GM21528 (cell line): ENCODE data around the gene ZNF521.

Experiments used
- ATAC-seq: cut with Tn5 transposase; IDR thresholded peaks from one replicate; pipeline ENCODE4 v1.9.1; 2021; ENCODE audit warnings: mild to moderate bottlenecking, moderate library complexity; ENCODE audit not compliant: unreplicated experiment, low FRiP score

Gene ZNF521

DNA sequence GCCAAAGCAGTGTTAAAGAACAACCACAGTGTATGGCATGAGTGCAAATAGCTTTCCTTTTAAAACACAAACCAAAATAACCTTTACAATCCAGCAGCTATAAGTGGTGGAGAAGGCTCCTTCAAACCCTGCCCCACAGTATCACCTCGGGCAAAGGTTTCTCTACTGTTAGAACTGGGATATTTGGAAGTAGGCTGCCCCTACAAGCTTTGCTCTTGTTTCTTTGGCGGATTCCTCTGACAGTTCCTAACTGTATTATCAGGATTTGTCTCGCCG is 214.8 kb downstream of the ZNF521 start:
- ATAC-seq = no peak

DNA sequence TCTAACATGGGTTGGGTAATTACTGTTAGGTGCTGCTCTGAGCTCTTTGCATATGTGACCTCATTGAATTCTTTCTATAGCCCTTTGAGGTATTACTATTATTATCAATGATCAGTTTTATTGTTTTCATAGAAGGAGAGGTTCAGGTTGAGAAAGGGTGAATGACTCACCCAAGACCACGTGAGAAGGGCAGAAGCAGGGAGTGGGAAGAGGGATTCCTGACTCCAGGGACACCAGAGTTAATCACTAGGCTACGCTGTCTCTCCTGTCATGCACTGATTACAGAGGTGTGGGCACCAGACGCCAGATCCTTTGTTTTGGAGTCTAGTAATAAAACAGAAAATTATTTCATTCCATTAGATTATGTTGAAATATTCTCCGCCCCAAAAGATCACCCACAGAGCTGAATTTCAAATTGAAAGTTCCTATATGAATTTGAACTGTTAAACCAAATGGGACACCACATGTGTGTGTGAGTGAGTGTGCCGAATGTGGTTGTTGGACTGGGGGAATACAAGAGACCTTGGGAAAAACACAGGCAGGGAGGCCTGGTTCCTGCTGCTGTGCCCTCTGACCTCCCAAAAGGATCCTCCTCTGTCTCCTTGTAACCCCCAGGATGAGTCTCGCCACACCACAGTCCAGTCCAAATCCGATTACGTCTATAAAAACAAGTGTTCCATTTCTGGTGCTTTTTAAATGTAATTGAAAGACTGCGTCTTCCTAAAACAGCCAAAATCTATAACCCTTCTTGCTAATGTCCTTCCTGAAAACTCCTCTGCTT is 215.4 kb downstream of the ZNF521 start:
- no peak for ATAC-seq

DNA sequence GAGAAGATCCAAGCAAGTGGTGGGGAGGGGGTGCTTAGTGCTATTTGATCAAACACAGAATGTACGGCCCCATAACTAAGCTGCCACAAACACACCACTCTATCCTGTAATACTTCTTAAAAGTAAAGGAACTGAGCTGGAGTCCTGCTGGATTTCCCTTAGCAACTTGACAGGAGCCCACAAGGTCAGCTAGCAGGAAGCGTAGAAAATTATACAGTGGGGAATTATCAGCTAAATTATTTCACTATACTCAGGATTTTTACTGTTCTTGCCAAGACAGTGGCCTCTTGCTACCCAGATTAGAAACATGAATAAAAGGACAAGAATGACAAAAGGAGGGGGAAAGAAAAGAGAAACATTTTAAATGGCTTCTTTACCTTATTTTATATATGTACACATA is 217.1 kb downstream of the ZNF521 start:
- no peak for ATAC-seq

DNA sequence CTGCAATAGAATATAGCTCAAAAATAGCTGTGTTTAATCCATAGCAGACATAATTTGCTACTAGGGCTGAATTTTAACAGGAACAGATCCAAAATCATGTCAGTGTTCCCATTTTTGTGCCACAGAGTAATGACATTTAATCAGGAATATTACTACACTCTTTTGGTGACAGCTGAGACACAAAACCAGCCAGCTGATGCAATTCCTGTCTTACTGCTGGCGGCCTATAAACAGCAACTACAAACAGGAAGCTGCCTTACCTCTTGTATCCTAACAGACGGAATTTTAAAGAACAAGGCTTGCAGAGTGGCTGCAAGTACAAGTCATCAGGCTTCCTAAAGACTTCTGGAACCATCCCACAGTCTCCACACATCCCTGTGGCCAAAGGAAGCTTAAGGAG is 218.1 kb downstream of the ZNF521 start:
- no peak for ATAC-seq

DNA sequence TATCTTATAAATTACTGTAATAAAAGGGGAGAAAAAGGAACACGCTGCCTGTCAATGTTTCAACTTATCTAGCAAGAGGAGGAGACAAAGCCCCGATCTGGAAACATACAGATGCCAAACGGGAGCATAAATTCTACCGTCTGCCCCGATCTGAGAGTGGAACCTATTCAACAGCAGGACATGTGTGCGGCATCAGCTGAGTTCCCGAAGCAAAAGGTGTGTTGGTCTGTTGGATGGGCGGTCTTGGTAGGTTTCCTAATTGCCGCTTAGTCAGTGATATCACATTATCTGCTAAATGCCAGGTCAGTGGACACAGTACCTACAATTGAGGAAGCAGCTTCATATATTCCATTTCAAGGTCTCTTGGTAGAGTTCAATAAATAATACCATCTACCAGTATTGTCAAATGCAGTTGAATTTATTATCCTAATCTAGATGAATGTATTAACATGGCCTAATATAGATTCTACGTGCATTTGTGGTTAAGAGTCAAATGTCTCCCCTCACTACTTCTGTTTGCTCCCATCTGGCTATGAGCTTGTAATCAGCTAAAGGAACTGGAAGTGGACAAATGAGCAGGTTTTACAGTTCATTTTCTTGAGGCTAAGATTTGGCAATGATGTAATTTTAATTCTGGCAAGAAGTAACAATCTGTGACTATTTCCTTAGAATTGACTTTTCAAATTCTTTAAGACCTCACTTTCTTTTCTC is 219.0 kb downstream of the ZNF521 start:
- no peak for ATAC-seq

DNA sequence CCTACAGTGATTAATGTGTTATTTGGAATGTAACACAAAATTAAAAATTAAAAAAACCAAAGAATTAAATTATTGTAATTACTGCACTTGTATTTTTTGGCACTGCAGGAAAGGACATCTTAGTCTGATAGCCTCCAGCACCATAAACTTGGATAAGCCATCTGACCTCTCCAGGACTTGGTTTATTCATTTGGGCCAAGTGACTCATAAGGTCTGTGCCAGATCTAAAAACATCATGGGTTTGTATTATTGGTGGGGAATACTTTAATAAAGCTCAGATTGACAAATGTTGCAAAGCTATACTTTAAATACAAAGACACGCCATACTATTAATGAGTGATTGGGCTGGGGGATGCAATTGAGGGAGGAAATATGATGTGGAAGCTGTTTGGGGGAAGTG is 225.2 kb downstream of the ZNF521 start:
- ATAC-seq = no peak

DNA sequence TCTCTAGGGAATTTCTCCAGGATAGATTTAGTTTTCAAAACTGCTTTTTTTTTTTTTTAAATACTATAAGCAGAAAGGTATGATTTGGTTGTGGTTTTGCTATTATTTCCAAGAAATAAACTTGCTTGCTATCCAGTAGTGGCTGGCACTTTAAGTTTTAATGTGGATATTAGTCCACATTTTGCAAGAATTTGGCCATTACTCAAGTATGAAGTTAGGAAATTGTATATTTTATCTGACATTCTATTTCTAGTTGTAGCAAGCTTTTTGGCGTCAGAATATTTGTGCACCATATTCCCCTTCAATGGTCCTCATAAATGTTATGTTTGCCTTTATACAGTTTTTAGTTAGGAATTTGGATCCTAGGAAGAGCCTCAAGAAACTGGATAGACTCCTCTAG is 226.3 kb downstream of the ZNF521 start:
- no peak for ATAC-seq

DNA sequence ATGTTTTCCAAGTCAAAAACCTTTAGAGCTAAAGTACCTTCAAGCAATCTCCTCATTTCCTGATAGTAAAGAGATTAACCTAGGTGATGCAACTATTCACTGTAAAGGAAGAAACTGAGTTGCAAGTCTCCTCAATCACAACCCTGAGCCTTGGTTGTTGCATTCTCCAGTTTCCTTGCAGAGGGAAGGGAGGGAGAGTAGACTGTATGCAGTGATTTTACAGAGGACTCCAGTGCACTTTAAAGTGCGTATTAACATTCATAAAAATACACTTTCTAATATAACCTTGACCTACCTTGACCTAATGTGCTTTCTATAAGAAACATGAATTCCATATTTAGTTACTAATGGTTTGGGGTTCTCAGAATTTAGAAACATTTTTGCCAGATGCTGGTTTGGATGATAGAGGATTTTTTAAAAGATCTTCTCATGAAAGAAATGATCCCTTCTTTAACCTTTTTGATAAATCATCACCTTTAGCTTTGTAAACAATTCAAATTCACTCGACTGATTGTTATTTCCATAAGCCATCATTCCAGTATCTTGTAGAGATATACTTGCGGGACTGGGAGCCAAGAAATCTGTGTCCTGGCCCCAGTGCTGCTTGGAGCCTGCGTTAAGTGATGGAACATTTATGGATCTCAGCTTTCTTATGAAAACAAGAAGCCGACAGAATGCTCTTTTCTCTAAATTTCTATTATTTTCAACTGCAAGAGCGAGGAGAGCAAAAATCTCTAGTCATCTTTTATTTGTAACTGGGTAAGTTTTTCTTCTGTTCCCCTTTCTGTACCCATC is 228.3 kb downstream of the ZNF521 start:
- ATAC-seq = no peak

DNA sequence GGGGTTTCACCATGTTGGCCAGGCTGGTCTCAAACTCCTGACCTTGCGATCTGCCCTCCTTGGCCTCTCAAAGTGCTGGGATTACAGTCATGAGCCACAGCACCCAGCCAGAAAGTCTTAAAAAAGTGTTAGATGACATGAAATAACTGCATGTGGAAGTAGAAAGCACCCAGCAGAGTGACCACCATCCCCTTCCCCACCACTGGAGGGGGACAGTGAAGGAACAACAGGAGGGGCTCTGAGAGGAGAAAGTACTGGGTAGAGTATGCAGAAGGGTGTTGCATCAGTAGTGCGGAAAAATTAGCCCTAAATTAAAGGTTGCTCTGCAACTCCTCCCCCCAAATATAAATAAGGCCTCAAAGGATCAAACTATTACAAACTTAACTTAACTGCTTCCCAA is 230.5 kb downstream of the ZNF521 start:
- no peak for ATAC-seq

DNA sequence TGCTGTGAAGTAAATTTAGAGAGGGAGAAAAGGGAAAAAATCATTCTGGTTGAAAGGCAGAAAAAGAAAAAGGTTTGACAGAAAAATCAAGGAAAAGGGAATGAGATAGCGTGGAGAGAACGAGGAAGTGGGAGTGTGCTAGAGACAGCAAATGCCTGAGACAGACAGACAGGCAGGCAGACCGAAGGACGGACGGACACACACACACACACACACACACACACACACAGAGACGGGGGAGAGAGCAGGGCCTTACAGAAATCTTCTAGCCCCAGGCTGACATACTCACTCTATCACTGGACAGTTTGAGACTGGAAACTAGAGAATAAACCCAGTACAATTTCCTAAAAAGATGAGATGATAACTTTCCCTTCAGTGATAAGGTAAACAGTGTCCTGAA is 238.4 kb downstream of the ZNF521 start:
- no peak for ATAC-seq

DNA sequence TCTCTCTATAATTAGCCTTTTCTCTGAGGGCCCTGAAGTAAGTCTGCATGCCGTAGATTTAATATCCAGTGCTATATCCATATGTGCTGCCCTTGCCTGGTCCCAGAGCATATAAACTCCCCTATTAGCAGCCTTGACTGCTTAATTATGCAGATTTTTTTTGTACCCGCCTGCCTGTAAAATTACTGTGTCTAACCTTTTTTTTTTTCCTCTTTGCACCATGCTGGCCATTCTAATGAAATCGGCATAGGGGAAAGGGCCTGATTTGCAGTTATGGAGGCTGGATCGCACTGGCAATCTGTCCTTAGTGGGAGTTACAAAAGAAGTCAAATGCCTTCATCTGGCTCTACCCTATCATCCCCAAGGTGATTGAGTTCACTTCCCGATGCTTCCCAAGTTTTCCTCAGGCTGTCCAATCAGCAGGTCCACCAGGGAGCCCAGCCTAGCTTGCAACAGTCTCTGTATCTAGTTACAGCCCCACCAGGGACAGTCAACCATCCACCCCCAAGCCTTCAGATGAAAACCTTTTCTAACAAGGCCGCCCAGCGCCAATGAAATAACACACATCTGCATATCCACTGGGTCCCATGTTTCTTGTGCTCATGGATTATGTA is 239.0 kb downstream of the ZNF521 start:
- no peak for ATAC-seq

DNA sequence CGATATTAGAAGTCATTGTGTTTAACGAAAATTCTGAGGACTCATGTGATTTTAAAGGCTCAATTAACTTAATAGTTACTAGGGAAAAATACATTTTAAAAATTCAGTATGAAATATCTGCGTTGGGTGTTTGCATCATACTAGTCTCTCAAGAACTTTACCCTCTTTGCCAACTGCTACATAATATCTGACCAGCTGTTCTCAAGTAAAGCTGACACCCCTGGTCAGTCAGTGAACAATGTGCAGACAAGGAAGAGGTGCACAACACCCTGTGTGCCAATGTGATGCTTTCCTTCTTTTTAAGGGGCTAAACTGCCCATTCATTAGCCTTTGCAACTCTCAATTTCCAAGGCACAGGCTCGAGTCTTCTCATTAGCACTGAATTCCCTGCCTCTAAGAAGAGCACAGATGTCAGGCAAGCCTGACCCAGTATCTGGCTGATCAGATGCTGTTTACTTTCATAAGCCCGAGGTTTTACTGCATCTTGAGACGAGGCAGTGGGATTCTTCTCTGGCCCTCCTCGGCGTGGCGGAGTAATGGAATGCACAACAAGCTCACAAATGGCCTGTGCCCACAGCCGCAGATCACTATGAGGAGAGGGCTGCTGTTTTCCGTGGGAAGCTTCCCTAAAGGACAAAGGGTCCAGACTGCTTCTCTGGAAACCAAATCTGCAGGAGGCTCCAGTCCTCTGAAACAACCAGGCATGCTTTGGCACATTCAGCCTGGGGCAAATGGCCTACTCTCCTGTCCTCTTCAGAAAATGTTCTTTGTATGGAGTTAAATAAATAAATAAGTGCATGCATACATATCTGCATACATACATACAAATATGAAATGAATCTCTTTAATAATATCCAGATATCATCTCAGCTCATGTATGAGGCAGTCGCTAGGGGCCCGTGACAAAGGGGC is 240.3 kb downstream of the ZNF521 start:
- ATAC-seq = no peak

DNA sequence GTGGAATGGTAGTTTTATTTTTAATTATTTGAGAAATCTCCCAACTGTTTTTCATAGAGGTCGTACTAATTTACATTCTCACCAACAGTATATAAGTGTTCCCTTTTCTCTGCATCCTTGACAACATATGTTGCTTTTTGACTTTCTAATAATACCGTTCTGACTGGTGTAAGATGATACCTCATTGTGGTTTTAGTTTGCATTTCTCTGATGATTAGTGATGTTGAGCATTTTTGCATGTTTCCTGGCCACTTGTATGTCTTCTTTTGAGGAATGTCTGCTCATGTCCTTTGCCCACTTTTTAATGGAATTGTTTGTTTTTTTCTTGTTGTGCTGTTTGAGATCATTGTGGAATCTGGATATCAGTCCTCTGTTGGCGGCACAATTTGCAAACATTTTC is 242.5 kb downstream of the ZNF521 start:
- no peak for ATAC-seq

DNA sequence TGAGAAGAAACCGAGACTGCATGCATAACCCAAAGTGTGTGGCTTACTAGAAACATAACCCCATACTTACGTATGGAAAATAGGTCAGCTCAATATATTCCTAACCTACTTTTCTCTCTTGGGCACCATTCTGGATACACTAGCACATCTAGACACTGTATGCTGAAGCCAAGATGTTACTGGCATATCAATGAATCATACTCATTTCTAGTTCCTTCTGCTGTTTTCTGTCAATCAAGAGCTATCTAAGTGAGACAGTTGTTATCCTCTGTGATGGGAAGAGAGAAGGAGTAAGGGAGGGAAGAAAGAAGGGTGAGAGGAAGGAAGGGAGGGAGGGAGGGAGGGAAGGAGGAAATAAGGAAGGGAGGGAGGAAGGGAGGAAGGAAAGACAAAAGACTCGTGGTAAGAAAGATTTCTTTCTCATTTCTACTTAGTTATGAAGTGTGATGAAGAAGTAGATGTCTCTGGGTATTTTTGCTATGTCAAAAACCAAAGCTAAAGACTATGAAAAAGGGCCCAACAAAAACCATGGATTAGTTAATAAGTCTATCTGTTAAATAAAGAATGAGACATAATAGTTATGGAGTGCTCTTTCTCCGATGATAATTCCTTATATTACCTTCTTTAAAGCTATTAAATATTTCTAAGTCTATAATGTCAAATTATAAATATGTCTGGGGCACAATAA is 248.4 kb downstream of the ZNF521 start:
- ATAC-seq = no peak

DNA sequence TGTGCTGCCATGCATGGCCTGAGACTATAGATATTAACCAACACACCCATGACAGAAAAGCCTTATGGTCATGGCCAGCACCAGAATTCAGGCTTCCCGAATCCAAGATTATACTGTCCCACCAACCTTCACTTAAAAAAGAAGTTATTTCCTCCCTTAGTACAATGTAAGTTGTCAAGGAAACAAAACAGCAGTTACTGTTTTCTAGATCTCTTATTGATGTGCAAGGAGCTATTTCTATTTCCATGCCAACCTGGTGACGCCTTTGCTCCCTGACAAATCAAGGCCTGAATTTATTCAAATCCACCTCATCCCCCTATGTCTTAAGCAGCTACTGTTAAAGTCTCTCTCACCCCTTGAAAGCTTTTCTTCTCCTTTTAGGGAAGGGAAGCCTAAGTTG is 249.3 kb downstream of the ZNF521 start:
- no peak for ATAC-seq

DNA sequence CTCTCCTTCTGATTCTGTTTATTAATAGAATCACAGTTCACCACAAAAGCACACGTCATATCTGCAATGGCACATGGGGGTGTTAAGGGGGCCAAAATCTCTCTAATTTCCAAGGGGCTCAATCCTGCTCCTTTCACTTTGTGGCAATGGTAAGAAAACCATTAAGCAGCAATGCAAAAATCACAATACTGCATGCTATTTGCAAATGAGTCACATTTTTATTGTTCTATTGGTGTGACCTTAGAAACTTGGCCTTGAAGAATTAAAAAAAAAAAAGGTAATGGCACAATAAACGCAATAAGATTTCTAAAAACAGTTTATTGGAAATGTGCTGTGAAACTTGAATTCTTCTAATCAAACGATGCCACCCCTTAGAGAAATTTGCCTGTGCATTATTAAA is 251.5 kb downstream of the ZNF521 start:
- ATAC-seq = no peak

DNA sequence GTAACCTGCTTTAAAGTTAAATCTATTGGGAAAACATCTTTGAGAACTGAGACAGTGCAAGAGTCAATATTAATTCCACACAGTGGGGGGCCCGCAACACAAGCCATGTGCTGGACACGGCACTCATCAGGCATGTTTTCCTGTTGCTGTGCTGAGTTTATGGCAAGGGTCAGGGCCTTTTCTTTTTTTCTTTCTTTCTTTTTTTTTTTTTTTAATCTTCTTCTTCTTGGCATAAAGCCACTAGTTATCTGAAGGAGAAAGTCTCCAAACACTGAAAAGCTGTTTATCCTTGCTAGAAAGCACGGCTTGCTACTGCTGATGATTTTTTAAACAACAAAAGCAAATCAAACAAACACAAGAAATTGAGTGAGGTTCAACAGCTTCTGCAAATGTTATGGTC is 252.1 kb downstream of the ZNF521 start:
- ATAC-seq = no peak

DNA sequence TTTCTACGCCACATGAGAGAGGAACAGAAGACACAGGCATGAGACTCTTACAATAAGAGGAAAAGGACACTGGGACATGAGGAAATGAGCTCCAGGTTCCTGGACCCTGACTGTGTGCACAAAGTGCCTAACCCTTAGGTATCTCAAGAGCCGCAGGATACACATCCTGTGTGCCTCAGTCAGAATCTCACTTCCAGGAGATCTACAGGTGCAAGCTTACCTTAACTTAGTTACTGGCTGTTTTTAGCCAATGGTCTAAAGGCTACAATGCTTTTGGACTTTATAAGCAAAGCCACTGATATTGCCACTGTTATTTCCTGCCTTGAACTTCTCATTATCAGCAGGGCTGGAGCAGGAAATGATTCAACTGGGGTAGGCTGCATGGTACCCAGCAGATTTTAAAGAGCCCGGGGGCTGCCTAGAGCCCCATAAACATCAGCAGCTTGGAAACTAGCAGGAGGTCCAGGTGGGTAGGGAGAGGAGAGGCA is 254.4 kb downstream of the ZNF521 start:
- ATAC-seq = no peak

DNA sequence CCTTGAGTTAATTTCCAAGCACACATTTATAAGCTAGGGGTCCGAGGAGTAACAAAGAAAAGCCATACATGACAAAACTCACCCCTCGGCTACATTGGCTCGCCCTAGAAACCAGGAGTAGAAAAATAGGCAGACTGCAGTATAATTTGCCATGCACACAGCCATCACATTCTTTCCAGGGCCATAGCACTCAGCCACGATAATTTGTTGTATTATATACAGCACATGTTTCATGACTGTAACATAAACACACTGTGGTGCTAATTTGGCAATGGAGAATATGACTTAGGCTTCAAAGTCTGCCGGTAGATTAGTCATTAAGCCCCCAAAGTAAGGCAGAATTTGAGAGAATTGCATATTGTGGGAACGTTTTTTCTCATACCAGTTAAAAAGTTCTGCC is 254.9 kb downstream of the ZNF521 start:
- ATAC-seq = no peak

DNA sequence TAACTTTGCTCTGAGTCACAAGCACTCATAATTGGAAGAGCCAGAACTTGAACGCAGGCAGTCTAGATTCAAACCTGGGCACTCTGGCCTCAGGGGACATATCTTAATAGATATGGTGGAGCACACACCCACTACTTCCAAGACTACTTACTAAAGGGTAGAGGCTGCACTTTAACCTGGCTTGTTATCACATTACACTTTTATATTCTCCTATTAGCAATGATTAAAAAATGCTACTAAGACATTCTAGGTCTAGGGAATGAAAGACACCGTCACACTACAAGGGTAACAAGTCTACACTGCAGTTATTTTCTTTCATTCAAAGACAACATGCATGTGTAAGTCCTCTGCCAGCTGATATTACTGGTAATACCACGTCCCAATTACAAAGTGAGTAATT is 258.8 kb downstream of the ZNF521 start:
- ATAC-seq = no peak
